ENCODE measurements around the gene CCDC187. TPM values are rescaled to one million over a fixed set of nuclear protein-coding genes. Genes with fewer than 3 reads are reported as not detected.

Gene CCDC187
- total RNA-seq, 1 experiment from 2014 or later, result 2.7 TPM

DNA sequence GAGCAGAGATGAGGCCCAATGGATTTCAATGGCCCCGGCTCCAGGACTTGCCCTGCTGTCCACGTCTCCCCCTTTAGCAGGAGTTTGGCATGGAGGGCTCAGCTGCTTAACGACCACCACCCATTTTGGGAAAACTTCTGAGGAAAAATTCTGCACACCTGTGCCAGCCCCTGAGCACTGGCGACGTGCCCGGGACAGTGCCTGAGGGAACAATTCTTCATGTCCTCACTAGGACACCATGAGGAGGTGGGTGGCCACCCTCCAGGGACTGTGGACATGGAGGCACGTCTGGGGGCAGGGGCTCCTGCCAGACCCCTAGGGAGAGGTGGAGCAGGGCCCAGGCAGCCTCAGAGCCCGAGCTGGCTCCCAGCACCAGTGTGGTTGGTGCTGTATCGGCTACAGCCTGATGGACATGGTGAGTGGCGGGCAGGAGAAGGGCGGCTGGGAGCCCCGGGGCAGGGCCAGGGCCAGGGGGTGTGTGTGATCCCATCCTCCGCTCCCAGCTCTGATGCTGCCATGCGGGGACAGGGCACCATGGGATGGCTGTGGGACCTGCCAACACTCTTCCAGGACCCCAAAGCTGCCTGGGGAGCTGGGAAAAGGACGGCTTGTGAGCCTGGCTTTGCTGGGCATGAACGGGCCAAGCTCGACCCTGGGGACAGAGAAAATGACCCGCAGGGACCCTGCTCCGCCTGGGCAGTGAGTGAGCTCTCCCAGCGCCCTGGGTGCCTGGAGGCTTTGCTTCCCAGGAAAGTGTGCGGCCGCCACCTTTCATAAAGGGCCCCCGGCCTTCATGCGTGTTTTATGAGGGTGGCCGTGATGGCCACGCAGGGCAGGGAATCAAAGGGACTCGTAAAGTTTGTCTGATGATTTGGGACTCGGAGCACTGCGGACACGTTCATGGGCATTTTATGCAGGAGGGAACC is 54.7 kb downstream of the CCDC187 start:
- no peak for DNase-seq
- Histone ChIP-seq H3K9me3 (ENCODE audit: insufficient read depth, low read depth) (no peaks in the 10 kb centered on the region), H3K27ac (no peak overlapping the region), H3K79me2 (ENCODE audit: low read depth) (peaks cover 11% of the 10 kb centered on the region), H3K4me1 (replicated peaks; ENCODE audit: insufficient read depth) (peaks cover 5% of the 10 kb centered on the region), H3F3A (ENCODE audit: insufficient read depth, low read depth) (peaks cover 6% of the 10 kb centered on the region; the same call in 1 of the 2 replicates), H3K4me3 (no peak overlapping the region), H3K4me2 (no peak overlapping the region), H3K27me3 (ENCODE audit: insufficient read depth, low read depth) (peaks cover 42% of the 10 kb centered on the region), H4K20me1 (ENCODE audit: insufficient read depth) (peaks cover 7% of the 10 kb centered on the region), H2AFZ (no peak overlapping the region), H3K9me2 (ENCODE audit: insufficient read depth) (no peaks in the 10 kb centered on the region), H3K36me3 (ENCODE audit: low read depth) (no peaks in the 10 kb centered on the region)
- ChIA-PET CTCF (interaction anchor here (0.6 kb wide), 1 partner anchor 383 kb away, joined by 3 read pairs; no protein-coding TSS in a partner anchor), POLR2A (ENCODE audit: unreplicated experiment) (no interaction called here)
- intact Hi-C loops (cut with micrococcal nuclease; ENCODE audit: unreplicated experiment), result no loop called here
- TF ChIP-seq EZH2 (IDR thresholded peaks at IDR 0.05; ENCODE audit: low read depth), result no peak
- TF ChIP-seq, protein P1, sequence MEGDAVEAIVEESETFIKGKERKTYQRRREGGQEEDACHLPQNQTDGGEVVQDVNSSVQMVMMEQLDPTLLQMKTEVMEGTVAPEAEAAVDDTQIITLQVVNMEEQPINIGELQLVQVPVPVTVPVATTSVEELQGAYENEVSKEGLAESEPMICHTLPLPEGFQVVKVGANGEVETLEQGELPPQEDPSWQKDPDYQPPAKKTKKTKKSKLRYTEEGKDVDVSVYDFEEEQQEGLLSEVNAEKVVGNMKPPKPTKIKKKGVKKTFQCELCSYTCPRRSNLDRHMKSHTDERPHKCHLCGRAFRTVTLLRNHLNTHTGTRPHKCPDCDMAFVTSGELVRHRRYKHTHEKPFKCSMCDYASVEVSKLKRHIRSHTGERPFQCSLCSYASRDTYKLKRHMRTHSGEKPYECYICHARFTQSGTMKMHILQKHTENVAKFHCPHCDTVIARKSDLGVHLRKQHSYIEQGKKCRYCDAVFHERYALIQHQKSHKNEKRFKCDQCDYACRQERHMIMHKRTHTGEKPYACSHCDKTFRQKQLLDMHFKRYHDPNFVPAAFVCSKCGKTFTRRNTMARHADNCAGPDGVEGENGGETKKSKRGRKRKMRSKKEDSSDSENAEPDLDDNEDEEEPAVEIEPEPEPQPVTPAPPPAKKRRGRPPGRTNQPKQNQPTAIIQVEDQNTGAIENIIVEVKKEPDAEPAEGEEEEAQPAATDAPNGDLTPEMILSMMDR (conservative IDR thresholded peaks at IDR 0.05), result no peak
- no TSS peak for BruUV-seq (replicated peaks)

DNA sequence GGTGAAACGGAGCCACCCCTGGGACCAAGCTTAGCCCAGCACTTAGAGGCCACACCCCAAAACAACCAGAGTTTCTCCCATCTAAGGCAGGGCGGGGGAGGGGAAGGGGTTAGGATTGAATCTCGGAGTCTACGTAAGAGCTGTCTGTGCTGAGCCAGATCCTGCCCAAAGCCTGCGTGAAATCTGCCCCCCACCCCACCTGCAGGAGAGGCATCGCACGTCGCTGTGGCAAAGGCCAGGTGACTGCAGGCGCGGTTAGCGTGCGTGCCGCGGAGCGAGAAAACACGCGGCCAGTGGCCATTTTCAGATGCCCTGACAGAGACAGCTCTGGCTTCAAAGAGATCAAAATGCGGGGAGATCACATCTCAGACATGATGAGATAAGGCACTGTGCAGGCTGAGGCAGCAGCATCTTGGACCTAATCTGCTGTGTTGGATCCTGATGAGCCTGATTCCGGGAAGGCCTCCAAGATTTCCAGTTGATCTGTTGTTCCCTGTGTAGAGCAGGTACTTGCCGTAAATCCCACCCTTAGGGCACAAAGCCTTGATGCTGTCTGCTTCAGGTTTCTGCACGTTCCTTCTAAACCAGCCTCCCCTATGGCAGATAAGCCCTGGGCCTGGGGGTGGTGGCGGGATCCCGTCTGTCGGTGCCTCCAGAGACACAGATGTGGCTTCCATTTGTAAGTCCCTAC is 55.8 kb downstream of the CCDC187 start:
- H3K9me2 ChIP-seq (ENCODE audit: insufficient read depth), result no peaks in the 10 kb centered on the region
- POLR2A ChIA-PET (ENCODE audit: unreplicated experiment), result interaction anchor here (0.5 kb wide), 1 partner anchor 9 kb away, joined by 5 read pairs; no protein-coding TSS in a partner anchor
- DNase-seq, result no peak
- H3K27ac ChIP-seq, result no peak overlapping the region
- TF ChIP-seq, protein P1 (conservative IDR thresholded peaks at IDR 0.05), result no peak
- no TSS peak for BruUV-seq (replicated peaks)
- H4K20me1 ChIP-seq (ENCODE audit: insufficient read depth), result peaks cover 18% of the 10 kb centered on the region
- CTCF ChIA-PET, result interaction anchor here (0.6 kb wide), 1 partner anchor 14 kb away, joined by 3 read pairs; no protein-coding TSS in a partner anchor
- H3K9me3 ChIP-seq (ENCODE audit: insufficient read depth, low read depth), result no peaks in the 10 kb centered on the region
- H2AFZ ChIP-seq, result no peak overlapping the region
- no peaks in the 10 kb centered on the region for H3K36me3 ChIP-seq (ENCODE audit: low read depth)
- H3K4me2 ChIP-seq, result no peak overlapping the region
- peaks cover 6% of the 10 kb centered on the region; the same call in 1 of the 2 replicates for H3F3A ChIP-seq (ENCODE audit: insufficient read depth, low read depth)
- intact Hi-C loops (cut with micrococcal nuclease; ENCODE audit: unreplicated experiment), result no loop called here
- peaks cover 31% of the 10 kb centered on the region for H3K27me3 ChIP-seq (ENCODE audit: insufficient read depth, low read depth)
- H3K4me1 ChIP-seq (replicated peaks; ENCODE audit: insufficient read depth), result peaks cover 12% of the 10 kb centered on the region
- peaks cover 22% of the 10 kb centered on the region for H3K79me2 ChIP-seq (ENCODE audit: low read depth)
- H3K4me3 ChIP-seq, result no peak overlapping the region

DNA sequence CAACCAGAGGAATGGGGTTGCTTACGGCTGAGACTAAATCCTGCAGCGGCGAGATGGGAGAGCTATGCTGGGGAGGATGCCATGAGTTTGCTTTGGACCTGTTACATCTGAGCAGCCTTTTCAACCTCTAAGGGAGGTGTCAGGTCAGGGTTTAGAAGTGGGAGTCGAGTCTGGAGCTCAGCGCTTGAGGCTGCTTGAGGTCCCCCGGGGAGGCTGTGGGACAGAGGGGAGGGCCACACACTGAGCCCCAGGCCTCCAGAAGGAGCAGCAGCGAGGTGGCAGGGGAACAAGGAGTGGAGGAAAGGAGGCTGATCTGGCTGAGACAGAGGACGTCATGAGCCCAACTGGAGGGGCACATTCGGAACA is 56.4 kb downstream of the CCDC187 start:
- Histone ChIP-seq H3K4me2 (no peak overlapping the region), H3F3A (ENCODE audit: insufficient read depth, low read depth) (peaks cover 6% of the 10 kb centered on the region; the same call in 1 of the 2 replicates), H3K36me3 (ENCODE audit: low read depth) (no peaks in the 10 kb centered on the region), H3K9me3 (ENCODE audit: insufficient read depth, low read depth) (no peaks in the 10 kb centered on the region), H4K20me1 (ENCODE audit: insufficient read depth) (peaks cover 24% of the 10 kb centered on the region), H3K79me2 (ENCODE audit: low read depth) (peaks cover 27% of the 10 kb centered on the region), H3K27me3 (ENCODE audit: insufficient read depth, low read depth) (peaks cover 31% of the 10 kb centered on the region), H3K27ac (no peak overlapping the region), H2AFZ (no peak overlapping the region), H3K4me3 (no peak overlapping the region), H3K9me2 (ENCODE audit: insufficient read depth) (no peaks in the 10 kb centered on the region), H3K4me1 (replicated peaks; ENCODE audit: insufficient read depth) (peaks cover 12% of the 10 kb centered on the region)
- intact Hi-C loops (cut with micrococcal nuclease; ENCODE audit: unreplicated experiment), result no loop called here
- no peak for DNase-seq
- POLR2A ChIA-PET (ENCODE audit: unreplicated experiment), result no interaction called here
- no TSS peak for BruUV-seq (replicated peaks)
- CTCF ChIA-PET, result interaction anchor here (0.6 kb wide), 1 partner anchor 13 kb away, joined by 3 read pairs; no protein-coding TSS in a partner anchor
- TF ChIP-seq EZH2 (IDR thresholded peaks at IDR 0.05; ENCODE audit: low read depth), result no peak
- TF ChIP-seq, protein P1 (conservative IDR thresholded peaks at IDR 0.05), result no peak
